GM18505 (cell line): ENCODE measurements around the gene ABCA4.
"Not testable (repeated sequence)": the region's sequence is repeated elsewhere in the genome, so short reads cannot be mapped to it uniquely, and the experiment has no call there.

Experiments
- ATAC-seq: cut with Tn5 transposase; IDR thresholded peaks from one replicate; pipeline ENCODE4 v1.9.1; 2021; ENCODE audit not compliant: unreplicated experiment
- POLR2A ChIP-seq: IDR thresholded peaks from 4 replicates; pipeline ENCODE4 v1.6.1; 2011; ENCODE audit warnings: borderline replicate concordance; ENCODE audit not compliant: insufficient read depth, insufficient read length; ENCODE audit errors: extremely low read depth

ABCA4 gene

DNA sequence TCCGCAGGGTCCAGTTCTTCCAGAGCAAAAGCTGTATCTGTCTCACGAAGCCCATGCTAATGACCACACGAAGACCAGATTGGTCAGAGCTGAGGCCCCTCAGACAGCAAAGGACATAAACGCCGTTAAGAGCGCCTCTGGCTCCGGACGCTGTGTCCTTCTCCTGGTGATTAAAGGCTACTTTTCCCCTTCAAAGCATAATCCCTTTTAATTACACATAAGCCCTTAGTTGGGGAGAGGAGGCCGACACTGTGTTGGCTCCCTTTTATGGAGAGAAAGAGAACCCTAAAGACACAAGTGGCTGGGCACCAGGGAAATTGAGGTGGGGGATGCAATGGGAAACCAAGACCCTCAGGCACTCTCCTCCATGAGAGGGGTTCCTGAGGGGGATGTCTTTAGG is at the start of gene ABCA4:
Gene ABCA4 (minus strand): TSS at position 158 of the 400 bp plus-strand sequence. CDS start 103 bp downstream, at position 55.
- ATAC-seq, result no peak
- TF ChIP-seq POLR2A, result no peak

DNA sequence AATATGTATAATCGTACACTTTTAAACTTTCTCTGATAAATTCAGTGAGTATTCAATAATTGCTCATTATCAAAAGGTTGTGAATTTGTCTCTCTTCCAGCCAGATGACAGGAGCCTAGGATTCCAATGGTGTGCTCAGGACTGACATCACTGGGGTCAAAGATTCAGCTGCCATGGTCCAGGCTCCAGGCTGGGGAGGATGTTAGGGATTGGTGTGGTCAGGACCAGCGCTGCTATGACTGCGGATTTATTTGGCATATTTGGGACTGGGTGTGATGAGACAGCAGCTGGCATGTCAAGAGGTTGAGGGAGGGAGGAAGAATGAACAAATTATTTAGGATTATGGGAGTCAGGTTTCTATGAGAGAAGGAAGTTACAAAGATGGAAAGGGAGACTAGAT is 48.2 kb upstream of the ABCA4 start:
- TF ChIP-seq POLR2A, result no peak
- no peak for ATAC-seq

DNA sequence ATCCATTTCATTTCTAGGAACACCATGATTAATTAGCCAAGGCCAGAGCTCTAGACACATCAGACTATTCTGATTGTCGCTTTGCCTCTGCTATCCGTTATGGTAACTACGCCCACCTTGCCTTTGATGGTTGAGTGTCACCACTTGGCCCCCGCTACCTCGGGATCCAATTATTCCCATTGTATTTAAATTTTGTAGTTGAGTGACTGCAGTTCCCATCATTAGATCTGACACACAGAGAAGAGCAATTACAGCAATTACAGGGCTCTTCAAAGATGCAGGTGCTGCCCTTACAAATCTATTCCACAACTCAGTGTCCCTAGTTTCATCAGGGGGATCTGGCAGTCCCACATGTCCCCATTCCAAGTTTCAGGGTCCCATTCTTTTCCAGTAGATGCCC is 44.9 kb upstream of the ABCA4 start:
- no peak for ATAC-seq

DNA sequence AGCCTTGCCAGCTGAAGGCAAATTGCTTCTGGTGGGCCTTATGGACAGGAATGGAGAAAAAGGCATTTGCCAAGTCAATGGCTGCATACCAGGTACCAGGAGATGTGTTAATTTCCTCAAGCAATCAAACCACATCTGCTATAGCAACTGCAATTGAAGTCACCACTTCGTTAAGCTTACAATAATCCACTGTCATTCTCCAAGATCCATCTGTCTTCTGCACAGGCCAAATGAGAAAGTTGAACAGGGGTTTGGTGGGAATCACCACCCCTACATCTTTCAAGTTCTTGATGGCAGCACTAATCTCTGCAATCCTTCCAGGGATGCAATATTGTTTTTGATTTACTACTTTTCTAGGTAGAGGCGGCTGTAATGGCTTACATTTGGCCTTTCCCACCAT is 43.9 kb upstream of the ABCA4 start:
- ATAC-seq, result not testable (repeated sequence)

More for the DNA sequence above, 44.9 kb upstream of the ABCA4 start:
- no peak for TF ChIP-seq POLR2A

DNA sequence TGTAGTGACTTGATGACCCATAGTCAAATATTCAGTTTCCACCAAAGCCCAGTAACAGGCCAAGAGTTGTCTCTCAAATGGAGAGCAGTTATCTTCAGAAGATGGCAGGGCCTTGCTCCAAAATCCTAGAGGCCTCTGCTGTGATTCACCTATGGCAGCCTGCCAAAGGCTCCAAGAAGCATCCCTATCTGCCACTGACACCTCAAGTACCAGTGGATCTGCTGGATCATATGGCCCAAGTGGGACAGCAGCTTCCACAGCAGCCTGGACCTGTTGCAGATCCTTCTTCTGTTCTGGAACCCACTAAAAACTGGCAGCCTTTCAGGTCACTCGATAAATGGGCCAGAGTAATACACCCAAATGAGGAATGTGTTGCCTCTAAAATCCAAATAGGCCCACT is 43.2 kb upstream of the ABCA4 start:
- ATAC-seq, result not testable (repeated sequence)

DNA sequence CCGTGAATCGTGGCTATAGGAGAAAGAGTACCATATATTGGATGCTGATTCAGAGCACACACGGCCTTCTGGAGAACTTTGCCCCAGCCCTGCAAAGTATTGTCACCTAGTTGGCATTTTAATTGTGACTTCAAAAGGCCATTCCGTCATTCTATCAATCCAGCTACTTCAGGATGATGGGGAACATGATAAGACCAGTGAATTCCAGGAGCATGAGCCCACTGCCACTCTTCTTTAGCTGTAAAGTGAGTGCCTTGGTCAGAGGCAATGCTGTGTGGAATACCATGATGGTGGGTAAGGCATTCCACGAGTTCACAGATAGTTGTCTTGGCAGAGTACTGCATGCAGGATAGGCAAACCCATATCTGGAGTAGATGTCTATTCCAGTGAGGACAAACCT is 42.3 kb upstream of the ABCA4 start:
- not testable (repeated sequence) for ATAC-seq

DNA sequence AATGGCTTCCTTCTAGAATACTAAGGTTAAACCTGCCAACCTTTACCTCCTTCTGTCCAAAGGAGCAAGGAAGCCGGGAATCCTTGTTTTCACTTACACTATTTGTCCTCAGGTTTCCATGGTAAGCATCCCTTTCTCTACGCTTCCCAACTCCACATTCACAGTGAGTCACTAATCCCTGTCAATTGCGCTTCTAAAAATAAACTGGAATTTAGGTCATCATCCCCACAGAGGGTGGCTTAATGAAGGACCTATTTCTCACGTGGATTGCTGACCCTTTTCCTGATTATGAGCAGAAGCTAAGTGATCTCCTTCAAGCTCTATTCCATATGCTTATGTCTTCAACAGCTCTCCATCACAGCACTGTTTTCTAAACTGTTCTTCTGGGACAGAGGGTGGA is 39.9 kb upstream of the ABCA4 start:
- ATAC-seq, result no peak
- no peak for TF ChIP-seq POLR2A

DNA sequence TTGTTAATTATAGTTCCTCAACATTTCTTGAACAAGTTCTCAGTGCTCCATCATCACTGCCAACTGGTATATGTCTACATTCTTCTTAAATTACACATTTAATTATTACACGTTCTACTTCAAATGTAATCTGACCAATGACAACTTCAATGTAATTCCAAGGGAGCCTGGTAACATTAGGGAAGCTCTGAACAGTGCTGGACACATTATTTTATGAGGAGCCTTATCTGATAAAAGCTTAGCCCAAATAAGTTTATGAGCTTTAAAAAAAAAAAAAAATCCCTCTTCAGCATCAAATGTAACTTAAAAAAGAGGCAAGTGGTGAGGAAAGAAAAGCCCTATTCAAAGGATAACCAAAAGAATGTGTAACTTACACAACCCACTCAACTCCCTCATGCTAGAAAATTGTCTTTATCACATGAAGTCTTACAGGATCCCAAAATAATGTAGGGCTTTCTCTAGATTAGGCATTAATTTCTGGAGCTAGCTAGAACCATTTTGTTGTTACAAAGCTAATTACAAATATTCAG is 35.2 kb upstream of the ABCA4 start:
- no peak for ATAC-seq
- TF ChIP-seq POLR2A, result no peak

DNA sequence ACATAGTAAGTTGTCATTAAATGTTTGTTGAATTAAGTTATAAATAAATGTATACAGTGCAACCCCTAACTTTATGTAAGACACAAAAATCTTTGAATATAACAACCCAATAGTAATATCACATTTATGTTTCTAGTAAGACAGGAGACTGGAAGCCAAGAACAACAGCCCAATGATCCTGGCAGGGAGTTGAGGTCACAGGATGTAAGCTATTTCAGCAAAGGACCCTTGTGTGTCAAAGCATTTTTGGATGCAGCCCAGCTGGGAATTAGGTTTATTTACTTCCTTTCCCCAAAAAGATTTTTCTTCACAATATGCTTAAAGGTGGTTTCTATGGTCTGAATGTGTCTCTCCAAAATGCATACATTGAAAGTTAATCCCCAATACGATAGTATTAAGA is 34.0 kb upstream of the ABCA4 start:
- ATAC-seq, result no peak
- TF ChIP-seq POLR2A, result no peak

DNA sequence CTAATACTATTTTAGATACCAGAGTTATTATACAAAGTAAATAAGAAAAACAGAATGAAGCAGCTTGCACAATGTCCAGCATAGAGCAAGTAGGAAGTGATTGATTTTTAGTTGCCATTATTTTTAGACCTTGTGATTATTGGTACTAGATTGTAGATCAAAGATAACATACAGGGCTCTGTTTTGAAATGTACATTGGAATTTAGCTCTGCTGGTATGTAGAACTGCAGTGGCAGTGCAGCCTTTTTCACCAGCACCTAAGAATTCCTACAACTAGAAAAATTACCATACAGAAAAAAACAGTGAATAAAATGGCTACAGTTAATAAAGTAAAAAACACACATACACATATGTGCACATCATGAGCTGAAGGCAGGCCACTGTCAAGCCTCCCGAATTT is 32.2 kb upstream of the ABCA4 start:
- no peak for ATAC-seq
- TF ChIP-seq POLR2A, result no peak

DNA sequence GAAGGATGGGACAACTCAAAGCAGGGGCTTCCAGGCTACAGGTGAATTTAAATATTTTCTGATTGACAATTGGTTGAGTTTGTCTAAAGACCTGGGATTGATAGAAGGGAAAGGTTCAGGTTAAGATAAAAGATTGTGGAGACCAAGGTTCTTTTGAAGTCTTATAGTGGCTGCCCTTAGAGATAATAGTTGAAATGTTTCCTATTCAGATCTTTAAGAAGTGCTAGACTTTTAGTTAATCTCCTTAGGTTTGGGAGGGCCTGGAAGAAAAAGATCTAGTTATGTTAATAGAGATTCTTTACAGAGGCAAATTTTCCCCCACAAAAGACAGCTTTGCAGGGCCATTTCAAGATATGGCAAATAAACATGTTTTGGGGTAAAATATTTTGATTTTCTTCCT is 28.2 kb upstream of the ABCA4 start:
- ATAC-seq, result not testable (repeated sequence)

DNA sequence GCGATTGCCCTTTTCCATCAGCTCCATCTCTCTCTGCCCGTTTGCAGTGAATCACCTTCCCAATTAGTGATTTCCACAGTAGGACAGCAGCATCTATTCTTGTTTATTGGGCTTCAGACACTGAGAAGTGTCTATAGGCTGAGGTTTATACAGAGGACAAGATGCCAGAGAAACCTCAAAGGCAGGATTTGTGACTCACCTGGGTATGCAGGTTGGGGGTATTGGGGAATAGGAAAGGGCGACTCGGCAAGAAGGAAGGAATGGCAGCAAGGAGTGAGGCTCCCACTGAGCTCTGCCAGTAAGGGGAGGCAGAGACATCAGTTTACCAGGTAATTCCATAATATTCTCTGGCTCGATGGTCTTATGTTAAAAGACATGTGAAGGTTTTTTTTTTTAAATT is 25.3 kb upstream of the ABCA4 start:
- no peak for TF ChIP-seq POLR2A
- ATAC-seq, result no peak

DNA sequence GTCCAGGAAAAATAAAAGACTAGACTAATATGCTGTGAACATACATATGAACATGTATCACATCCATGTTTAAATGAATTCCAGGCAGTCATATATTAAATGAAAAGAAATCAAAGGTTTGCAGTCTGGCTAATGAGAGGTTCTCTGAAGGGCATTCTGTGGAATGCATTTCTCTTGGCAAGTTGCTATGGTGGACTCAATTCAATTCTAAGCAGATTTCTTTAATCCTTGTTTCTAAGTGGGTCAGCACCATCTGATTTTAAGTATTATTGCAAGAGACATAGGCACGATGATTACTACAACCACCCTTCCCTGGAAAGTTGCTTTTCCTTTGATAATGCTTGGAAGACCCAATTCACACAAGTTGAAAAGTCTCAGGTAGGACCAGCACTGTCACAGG is 23.9 kb upstream of the ABCA4 start:
- TF ChIP-seq POLR2A, result no peak

DNA sequence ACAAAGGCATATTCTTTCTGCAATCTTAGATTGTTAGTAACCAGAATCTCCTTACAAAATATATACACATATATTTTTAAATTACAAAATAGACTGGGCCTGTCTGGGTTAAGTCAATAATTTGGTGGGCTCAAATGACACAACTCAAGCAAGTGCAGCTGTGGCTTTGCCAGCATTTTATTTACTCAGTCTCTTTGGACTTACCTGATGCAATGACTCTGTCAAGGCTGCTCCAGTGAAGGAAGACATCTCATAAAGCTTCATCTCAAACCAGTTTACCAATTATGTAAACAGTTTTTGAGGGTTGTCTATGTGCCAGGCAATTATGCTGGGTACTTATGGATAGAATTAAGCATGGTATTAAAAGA is 22.8 kb upstream of the ABCA4 start:
- ATAC-seq, result no peak
- TF ChIP-seq POLR2A, result no peak

More for the DNA sequence above, 23.9 kb upstream of the ABCA4 start:
- ATAC-seq, result no peak

DNA sequence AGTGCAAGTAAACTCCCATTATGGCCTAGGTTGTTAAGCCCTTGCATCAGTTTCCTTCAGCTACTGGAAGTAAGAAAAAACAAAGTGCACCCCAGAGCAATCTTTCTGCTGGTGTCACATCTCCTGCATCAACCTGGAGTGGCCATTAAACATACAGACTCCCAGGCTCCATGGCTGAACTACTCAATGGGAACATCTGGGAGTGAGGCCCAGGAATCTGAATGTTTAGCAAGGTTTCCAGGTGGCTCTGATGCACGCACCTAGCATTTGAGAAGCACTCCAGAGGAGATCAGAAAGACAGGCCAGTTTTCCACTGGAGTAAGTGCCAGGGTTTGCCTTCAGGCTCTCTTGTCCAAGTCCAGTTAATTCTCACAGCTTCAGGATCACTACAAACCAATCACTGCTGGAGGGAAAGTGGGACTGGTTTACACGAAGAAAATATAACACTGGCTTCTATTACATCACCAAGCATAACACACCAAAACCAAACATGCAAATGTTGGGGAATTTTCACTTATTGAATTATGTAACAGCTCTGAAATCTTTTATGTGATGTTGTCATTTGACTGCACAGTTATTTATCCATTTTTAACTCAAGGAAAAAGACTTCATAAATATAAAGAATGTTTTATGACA is 22.3 kb upstream of the ABCA4 start:
- TF ChIP-seq POLR2A, result no peak
- no peak for ATAC-seq

DNA sequence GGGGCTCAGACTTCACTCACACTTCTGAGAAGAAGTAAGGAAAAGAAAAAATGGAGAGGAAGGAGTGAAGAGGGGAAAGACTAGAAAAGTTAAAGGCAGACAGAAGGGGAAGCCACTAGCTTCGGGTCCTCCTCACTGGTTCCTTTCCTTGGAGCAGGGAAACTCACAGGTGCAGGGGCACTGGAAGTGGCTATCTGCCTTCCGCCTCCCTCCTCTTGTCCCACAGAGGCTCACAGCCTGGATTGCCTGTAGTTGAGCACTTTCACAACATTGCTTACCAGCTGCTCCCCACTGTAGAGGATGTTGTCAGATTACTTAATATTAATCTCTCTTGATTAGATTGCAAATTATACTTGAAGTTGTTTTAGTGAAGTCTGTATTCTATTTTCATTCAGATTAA is 21.6 kb upstream of the ABCA4 start:
- ATAC-seq, result no peak
- no peak for TF ChIP-seq POLR2A

DNA sequence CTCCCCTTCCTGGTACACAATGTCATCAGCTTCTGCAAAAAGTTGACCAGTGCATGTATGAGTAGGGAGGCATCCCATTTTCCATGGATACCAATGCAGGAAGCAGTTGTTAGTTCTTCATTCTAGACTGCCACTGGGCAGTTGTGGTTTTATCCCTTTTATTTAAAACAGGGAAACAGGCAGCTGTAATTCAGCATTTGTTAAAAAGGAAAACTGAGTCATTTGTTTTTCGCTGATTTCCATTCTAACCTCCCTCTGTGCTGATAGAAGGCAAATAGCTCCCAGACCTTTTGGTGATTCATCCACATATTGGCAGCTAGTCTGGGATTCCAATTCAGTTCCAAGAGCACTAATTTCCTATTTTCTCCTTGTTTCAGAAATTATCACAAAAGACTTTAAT is 21.1 kb upstream of the ABCA4 start:
- TF ChIP-seq POLR2A, result no peak
- ATAC-seq, result no peak
